Daoy (cell line): ENCODE data around the gene MMP3. TPM values are rescaled to one million over a fixed set of nuclear protein-coding genes. Genes with fewer than 3 reads are reported as not detected.
A peak's percentile ranks its signal among the peaks of the same experiment; 100 is the strongest.

ENCODE experiments used
- DNase-seq: peaks from one replicate; pipeline ENCODE4 v3.0.0-alpha.2; 2015; ENCODE audit warnings: low read depth
- total RNA-seq: library from RNA; depleted of rRNA; stranded (reverse); fragments of >200 nt; shearing (Covaris generic); gene quantifications from 2 replicates; pipeline ENCODE4 v1.2.3, GENCODE V29; 2014; rRNA removed

The MMP3 gene
- total RNA-seq, 1 experiment from 2014 or later, result 0.11 TPM

- DNase-seq, result peak; percentile 3
Observed at GRCh38 chr11:102791271-102792036, 52.0 kb downstream of the MMP3 start.

DNA sequence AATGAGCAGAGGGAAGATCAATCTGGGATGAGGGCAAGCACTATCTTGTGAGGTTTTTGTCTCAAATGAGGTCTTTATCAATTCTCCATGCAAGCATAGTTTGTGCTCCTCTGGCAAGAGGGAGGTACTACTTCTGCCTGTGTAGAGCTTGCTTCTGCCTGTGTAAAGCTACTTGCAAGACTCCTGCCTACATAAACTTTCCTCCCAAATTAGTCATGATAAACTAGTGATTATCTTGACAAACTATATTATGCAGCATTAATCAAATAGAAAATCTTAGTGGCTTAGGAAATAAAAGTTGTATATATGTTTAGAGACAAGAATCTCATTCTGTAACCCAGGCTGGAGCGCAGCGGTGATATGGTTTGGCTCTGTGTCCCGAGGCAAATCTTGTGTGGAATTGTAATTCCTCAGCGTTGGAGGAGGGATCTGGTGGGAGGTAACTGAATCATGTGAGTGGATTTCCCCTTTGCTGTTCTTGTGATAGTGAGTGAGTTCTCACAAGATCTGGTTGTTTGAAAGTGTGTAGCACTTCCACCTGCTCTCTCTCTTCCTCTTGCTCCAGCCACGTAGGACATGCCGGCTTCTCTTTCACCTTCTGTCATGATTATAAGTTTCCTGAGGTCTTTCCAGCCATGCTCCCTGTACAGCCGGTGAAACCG is 54.9 kb downstream of the MMP3 start:
- DNase-seq, result no peak

Other genes with a start within 250 kb of the MMP3 start
- gene MMP20, start 218.3 kb downstream of the MMP3 start, total RNA-seq, result not detected in 2 replicates
- not detected in 2 replicates for gene MMP27, start 137.8 kb downstream of the MMP3 start, total RNA-seq
- not detected in 2 replicates for gene MMP8, start 118.7 kb downstream of the MMP3 start, total RNA-seq
- gene MMP10, start 63.0 kb downstream of the MMP3 start, total RNA-seq, result not detected in 2 replicates
- gene MMP1, start 45.4 kb downstream of the MMP3 start, total RNA-seq, result 1.8 and 1.9 TPM in 2 replicates
- 0.24 and 1.3 TPM in 2 replicates for gene MMP12, start 31.4 kb upstream of the MMP3 start, total RNA-seq
- 0.17 TPM in 1 of 2 replicates, not detected in the other for gene MMP13, start 112.1 kb upstream of the MMP3 start, total RNA-seq
- gene DCUN1D5, start 248.6 kb upstream of the MMP3 start, total RNA-seq, result 131 and 184 TPM in 2 replicates